Brain microvascular endothelial cell (primary cell): Measurements from ENCODE around the gene LOC128125822.

ENCODE experiments used
- DNase-seq: peaks from one replicate; pipeline ENCODE4 v3.0.0-alpha.2; 2020
- H3K27ac ChIP-seq: fragments of 250-450 bp; sonication (Bioruptor Pico); 2 replicates; pipeline ENCODE4 v1.5.1; 2020; ENCODE audit warnings: mild to moderate bottlenecking, moderate library complexity
- H3K27me3 ChIP-seq: fragments of 250-450 bp; sonication (Bioruptor Pico); replicated peaks from 2 replicates; pipeline ENCODE4 v1.5.1; 2020; ENCODE audit warnings: mild to moderate bottlenecking
- H3K36me3 ChIP-seq: fragments of 250-450 bp; sonication (Bioruptor Pico); replicated peaks from 2 replicates; pipeline ENCODE4 v1.5.1; 2020; ENCODE audit warnings: mild to moderate bottlenecking
- H3K4me3 ChIP-seq: 2 replicates; pipeline ENCODE4 v1.5.1; 2011; ENCODE audit warnings: low read depth, mild to moderate bottlenecking, control low read depth, low read length, moderate library complexity
- CTCF ChIP-seq: IDR thresholded peaks from 2 replicates; pipeline ENCODE4 v1.5.1; 2011; ENCODE audit warnings: low read depth, mild to moderate bottlenecking, moderate library complexity, low read length, control low read depth, inconsistent platforms; ENCODE audit errors: missing control alignments
- in situ Hi-C: cut with HindIII; loops from 2 replicates; pipeline ENCODE4 v1.10.0; 2017; ENCODE audit warnings: low sequenced_read_pairs, low pct_ligation_motif_present

LOC128125822 gene

GRCh38 chr6:63529498-63529897 is 42.8 kb upstream of the LOC128125822 start:
- in situ Hi-C loops, result no loop called here
- TF ChIP-seq CTCF, result no peak
- Histone ChIP-seq H3K4me3 (no peak overlapping the region), H3K27me3 (no peaks in the 10 kb centered on the region), H3K27ac (no peak overlapping the region), H3K36me3 (no peaks in the 10 kb centered on the region)
- DNase-seq, result no peak

- in situ Hi-C loops, result no loop called here
- Histone ChIP-seq H3K36me3 (no peaks in the 10 kb centered on the region), H3K27me3 (no peaks in the 10 kb centered on the region), H3K27ac (no peak overlapping the region), H3K4me3 (no peak overlapping the region)
- TF ChIP-seq CTCF, result no peak
- no peak for DNase-seq
These were observed 42.1 kb upstream of the LOC128125822 start for GRCh38 chr6:63530182-63530581.

- in situ Hi-C loops, result no loop called here
- TF ChIP-seq CTCF, result no peak
These were observed 41.3 kb upstream of the LOC128125822 start for GRCh38 chr6:63530991-63531390.

GRCh38 chr6:63533026-63533425 is 39.3 kb upstream of the LOC128125822 start:
- Histone ChIP-seq H3K4me3 (no peak overlapping the region), H3K27ac (no peak overlapping the region), H3K36me3 (no peaks in the 10 kb centered on the region), H3K27me3 (no peaks in the 10 kb centered on the region)
- no peak for TF ChIP-seq CTCF
- DNase-seq, result no peak
- in situ Hi-C loops, result no loop called here

More at GRCh38 chr6:63530991-63531390, 41.3 kb upstream of the LOC128125822 start:
- no peak for DNase-seq
- Histone ChIP-seq H3K4me3 (no peak overlapping the region), H3K36me3 (no peaks in the 10 kb centered on the region), H3K27me3 (no peaks in the 10 kb centered on the region), H3K27ac (no peak overlapping the region)

GRCh38 chr6:63533952-63534351 is 38.3 kb upstream of the LOC128125822 start:
- Histone ChIP-seq H3K4me3 (no peak overlapping the region), H3K36me3 (no peaks in the 10 kb centered on the region), H3K27ac (no peak overlapping the region), H3K27me3 (no peaks in the 10 kb centered on the region)
- no peak for DNase-seq
- in situ Hi-C loops, result no loop called here
- TF ChIP-seq CTCF, result no peak

GRCh38 chr6:63537201-63537958 is 34.9 kb upstream of the LOC128125822 start:
- Histone ChIP-seq H3K27ac (no peak overlapping the region), H3K36me3 (no peaks in the 10 kb centered on the region), H3K4me3 (no peak overlapping the region), H3K27me3 (no peaks in the 10 kb centered on the region)
- in situ Hi-C loops, result no loop called here
- no peak for TF ChIP-seq CTCF
- DNase-seq, result no peak
